ENCODE results near the gene BMP3. TPM values are rescaled to one million over a fixed set of nuclear protein-coding genes. Genes with fewer than 3 reads are reported as not detected.

BMP3 gene
- total and polyA plus RNA-seq, 4 donors: 0.47 TPM; not detected in 3

DNA sequence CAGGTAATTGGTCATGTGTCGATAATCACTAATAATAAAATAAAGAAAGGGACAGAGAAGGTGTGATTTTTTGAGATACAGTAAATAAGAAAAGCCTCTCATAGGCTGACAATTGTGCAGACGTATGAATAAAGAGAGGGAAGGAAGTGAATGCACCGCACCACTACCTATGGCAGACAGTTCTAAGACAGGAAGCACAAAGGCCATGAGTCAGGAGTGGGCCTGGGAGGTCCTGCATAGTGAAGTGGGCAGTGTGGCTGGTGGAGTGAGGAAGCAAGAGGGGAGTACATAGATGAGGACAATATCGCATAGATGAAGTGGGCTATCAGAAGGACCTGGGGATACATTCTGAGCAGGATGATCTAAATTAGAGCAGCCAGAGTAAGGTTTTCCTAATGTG lies 75.6 kb downstream of the BMP3 start (continued):
- TF ChIP-seq, protein P1, sequence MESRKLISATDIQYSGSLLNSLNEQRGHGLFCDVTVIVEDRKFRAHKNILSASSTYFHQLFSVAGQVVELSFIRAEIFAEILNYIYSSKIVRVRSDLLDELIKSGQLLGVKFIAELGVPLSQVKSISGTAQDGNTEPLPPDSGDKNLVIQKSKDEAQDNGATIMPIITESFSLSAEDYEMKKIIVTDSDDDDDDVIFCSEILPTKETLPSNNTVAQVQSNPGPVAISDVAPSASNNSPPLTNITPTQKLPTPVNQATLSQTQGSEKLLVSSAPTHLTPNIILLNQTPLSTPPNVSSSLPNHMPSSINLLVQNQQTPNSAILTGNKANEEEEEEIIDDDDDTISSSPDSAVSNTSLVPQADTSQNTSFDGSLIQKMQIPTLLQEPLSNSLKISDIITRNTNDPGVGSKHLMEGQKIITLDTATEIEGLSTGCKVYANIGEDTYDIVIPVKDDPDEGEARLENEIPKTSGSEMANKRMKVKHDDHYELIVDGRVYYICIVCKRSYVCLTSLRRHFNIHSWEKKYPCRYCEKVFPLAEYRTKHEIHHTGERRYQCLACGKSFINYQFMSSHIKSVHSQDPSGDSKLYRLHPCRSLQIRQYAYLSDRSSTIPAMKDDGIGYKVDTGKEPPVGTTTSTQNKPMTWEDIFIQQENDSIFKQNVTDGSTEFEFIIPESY (IDR thresholded peaks at IDR 0.05): no peak
- TF ChIP-seq NR2F2 (IDR thresholded peaks at IDR 0.05) (no peak), HNF4G (IDR thresholded peaks at IDR 0.05) (no peak), TAF1 (conservative IDR thresholded peaks at IDR 0.05) (no peak), FOXA2 (IDR thresholded peaks at IDR 0.05) (no peak), SP1 (IDR thresholded peaks at IDR 0.05) (no peak)
- TF ChIP-seq, protein P2, sequence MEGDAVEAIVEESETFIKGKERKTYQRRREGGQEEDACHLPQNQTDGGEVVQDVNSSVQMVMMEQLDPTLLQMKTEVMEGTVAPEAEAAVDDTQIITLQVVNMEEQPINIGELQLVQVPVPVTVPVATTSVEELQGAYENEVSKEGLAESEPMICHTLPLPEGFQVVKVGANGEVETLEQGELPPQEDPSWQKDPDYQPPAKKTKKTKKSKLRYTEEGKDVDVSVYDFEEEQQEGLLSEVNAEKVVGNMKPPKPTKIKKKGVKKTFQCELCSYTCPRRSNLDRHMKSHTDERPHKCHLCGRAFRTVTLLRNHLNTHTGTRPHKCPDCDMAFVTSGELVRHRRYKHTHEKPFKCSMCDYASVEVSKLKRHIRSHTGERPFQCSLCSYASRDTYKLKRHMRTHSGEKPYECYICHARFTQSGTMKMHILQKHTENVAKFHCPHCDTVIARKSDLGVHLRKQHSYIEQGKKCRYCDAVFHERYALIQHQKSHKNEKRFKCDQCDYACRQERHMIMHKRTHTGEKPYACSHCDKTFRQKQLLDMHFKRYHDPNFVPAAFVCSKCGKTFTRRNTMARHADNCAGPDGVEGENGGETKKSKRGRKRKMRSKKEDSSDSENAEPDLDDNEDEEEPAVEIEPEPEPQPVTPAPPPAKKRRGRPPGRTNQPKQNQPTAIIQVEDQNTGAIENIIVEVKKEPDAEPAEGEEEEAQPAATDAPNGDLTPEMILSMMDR (IDR thresholded peaks at IDR 0.05; ENCODE audit: low read depth, low read length, missing input control): no peak

Other genes with a start within 250 kb of the BMP3 start
- gene PRKG2, start 184.5 kb downstream of the BMP3 start, total RNA-seq: under 1 TPM; 0.08 to 0.14 TPM
- under 1 TPM in 1 of 2 donors, not detected in 1; 0.03 TPM for gene PRKG2, start 184.5 kb downstream of the BMP3 start, polyA plus RNA-seq